MM.1S (cell line): Measurements from ENCODE around the gene NDUFS3.

ENCODE experiments used
- DNase-seq: peaks from one replicate; pipeline ENCODE4 v3.0.0-alpha.2; 2015
- H2AFZ ChIP-seq: fragments of 300-600 bp; sonication (generic); 2 replicates; pipeline ENCODE4 v1.6.0; 2016; ENCODE audit warnings: antibody characterized with exemption, low read length
- H3F3A ChIP-seq: fragments of 300-600 bp; sonication (generic); 2 replicates; pipeline ENCODE4 v1.6.1; 2016; ENCODE audit warnings: mild to moderate bottlenecking, antibody characterized with exemption, low read length, moderate library complexity, mixed read lengths; ENCODE audit not compliant: insufficient read depth
- H3K27ac ChIP-seq: fragments of 300-600 bp; sonication (generic); 2 replicates; pipeline ENCODE4 v1.5.1; 2016; ENCODE audit warnings: mild to moderate bottlenecking, low read length
- H3K27me3 ChIP-seq: fragments of 300-600 bp; sonication (generic); replicated peaks from 2 replicates; pipeline ENCODE4 v1.6.0; 2016; ENCODE audit warnings: low read length; ENCODE audit not compliant: insufficient read depth
- H3K36me3 ChIP-seq: fragments of 300-600 bp; sonication (generic); replicated peaks from 2 replicates; pipeline ENCODE4 v1.6.1; 2016; ENCODE audit warnings: mild to moderate bottlenecking, low read length, mixed read lengths; ENCODE audit not compliant: insufficient read depth
- H3K4me1 ChIP-seq: fragments of 300-600 bp; sonication (generic); 2 replicates; pipeline ENCODE4 v1.6.1; 2016; ENCODE audit warnings: low read length, mixed read lengths
- H3K4me2 ChIP-seq: fragments of 300-600 bp; sonication (generic); 2 replicates; pipeline ENCODE4 v1.6.0; 2016; ENCODE audit warnings: low read depth, low read length
- H3K4me3 ChIP-seq: fragments of 300-600 bp; sonication (generic); 2 replicates; pipeline ENCODE4 v1.5.1; 2016; ENCODE audit warnings: low read length, mixed read lengths
- H3K79me2 ChIP-seq: fragments of 300-600 bp; sonication (generic); 2 replicates; pipeline ENCODE4 v1.6.1; 2016; ENCODE audit warnings: mixed run types, low read length, mixed read lengths
- H3K9ac ChIP-seq: fragments of 300-600 bp; sonication (generic); 2 replicates; pipeline ENCODE4 v1.6.1; 2016; ENCODE audit warnings: low read length, mixed read lengths
- H3K9me2 ChIP-seq: fragments of 300-600 bp; sonication (generic); replicated peaks from 2 replicates; pipeline ENCODE4 v1.6.1; 2016; ENCODE audit warnings: mild to moderate bottlenecking, low read length, mixed read lengths; ENCODE audit not compliant: insufficient read depth
- H3K9me3 ChIP-seq: fragments of 300-600 bp; sonication (generic); replicated peaks from 2 replicates; pipeline ENCODE4 v1.6.1; 2016; ENCODE audit warnings: mild to moderate bottlenecking, low read length, mixed read lengths; ENCODE audit not compliant: insufficient read depth
- H4K20me1 ChIP-seq: fragments of 300-600 bp; sonication (generic); 2 replicates; pipeline ENCODE4 v1.6.1; 2016; ENCODE audit warnings: mild to moderate bottlenecking, low read length, moderate library complexity, mixed read lengths; ENCODE audit not compliant: insufficient read depth
- CTCF ChIP-seq: fragments of 300-600 bp; sonication (generic); IDR thresholded peaks from 2 replicates; pipeline ENCODE4 v1.5.1; 2016; ENCODE audit warnings: antibody characterized with exemption, low read length, mixed read lengths
- EZH2 ChIP-seq: fragments of 300-600 bp; sonication (generic); optimal IDR thresholded peaks from 2 replicates; pipeline ENCODE3; 2017; ENCODE audit warnings: low read depth, mild to moderate bottlenecking, antibody characterized with exemption, low read length, mixed read lengths
- EZH2phosphoT487 ChIP-seq: fragments of 300-600 bp; sonication (generic); IDR thresholded peaks from 2 replicates; pipeline ENCODE4 v1.6.1; 2018; ENCODE audit warnings: antibody characterized with exemption, low read length

The NDUFS3 gene

GRCh38 chr11:47565340-47566148, 13.3 kb upstream of the NDUFS3 start, which contains the start of gene PTPMT1:
PTPMT1 (plus strand) TSS chr11:47565599; CDS start chr11:47565623, 24 bp downstream.
- Histone ChIP-seq H3F3A (no peaks in the 10 kb centered on the region), H3K9me3 (no peaks in the 10 kb centered on the region), H3K36me3 (no peaks in the 10 kb centered on the region), H2AFZ (peak within 1 kb of the TSS; percentile 97), H3K79me2 (peaks cover 43% of the 10 kb centered on the region), H3K27me3 (no peaks in the 10 kb centered on the region), H3K4me1 (peaks cover 8% of the 10 kb centered on the region; the same call in 1 of the 2 replicates), H3K27ac (no peak within 1 kb of the TSS; the same call in 1 of the 2 replicates), H4K20me1 (no peaks in the 10 kb centered on the region), H3K9ac (peak within 1 kb of the TSS; percentile 92), H3K4me2 (peak within 1 kb of the TSS; percentile 85), H3K9me2 (no peaks in the 10 kb centered on the region), H3K4me3 (peak within 1 kb of the TSS; percentile 98)
- TF ChIP-seq EZH2phosphoT487 (no peak), CTCF (no peak), EZH2 (no peak)
- peak; percentile 66 for DNase-seq

GRCh38 chr11:47566149-47566698, 12.7 kb upstream of the NDUFS3 start:
- no peaks in the 10 kb centered on the region for H3K36me3 ChIP-seq
- no peaks in the 10 kb centered on the region for H4K20me1 ChIP-seq
- no peak overlapping the region; the same call in 1 of the 2 replicates for H3K27ac ChIP-seq
- H3K79me2 ChIP-seq: peaks cover 50% of the 10 kb centered on the region
- peaks cover 8% of the 10 kb centered on the region; the same call in 1 of the 2 replicates for H3K4me1 ChIP-seq
- H3K4me2 ChIP-seq: peak overlapping the region; percentile 53
- H3K9me2 ChIP-seq: no peaks in the 10 kb centered on the region
- DNase-seq: peak; percentile 37
- H3K4me3 ChIP-seq: peak overlapping the region; percentile 98
- H3K9me3 ChIP-seq: no peaks in the 10 kb centered on the region
- peak overlapping the region; percentile 97 for H2AFZ ChIP-seq
- no peaks in the 10 kb centered on the region for H3F3A ChIP-seq
- TF ChIP-seq EZH2phosphoT487: no peak
- TF ChIP-seq CTCF: no peak
- TF ChIP-seq EZH2: no peak
- no peaks in the 10 kb centered on the region for H3K27me3 ChIP-seq
- H3K9ac ChIP-seq: peak overlapping the region; percentile 92

- H3K9me3 ChIP-seq: no peaks in the 10 kb centered on the region
- no peak overlapping the region for H3K9ac ChIP-seq
- no peak overlapping the region for H3K4me3 ChIP-seq
- TF ChIP-seq EZH2 (no peak), CTCF (no peak), EZH2phosphoT487 (no peak)
- H3K79me2 ChIP-seq: peaks cover 76% of the 10 kb centered on the region
- H4K20me1 ChIP-seq: no peaks in the 10 kb centered on the region
- H3K27ac ChIP-seq: no peak overlapping the region
- no peak for DNase-seq
- peaks cover 8% of the 10 kb centered on the region; the same call in 1 of the 2 replicates for H3K4me1 ChIP-seq
- no peaks in the 10 kb centered on the region for H3K9me2 ChIP-seq
- no peaks in the 10 kb centered on the region for H3F3A ChIP-seq
- no peaks in the 10 kb centered on the region; the same call in 1 of the 2 replicates for H3K36me3 ChIP-seq
- no peak overlapping the region for H3K4me2 ChIP-seq
- no peak overlapping the region for H2AFZ ChIP-seq
- H3K27me3 ChIP-seq: no peaks in the 10 kb centered on the region
Observed at GRCh38 chr11:47569646-47570045, 9.2 kb upstream of the NDUFS3 start.
